Measurements from ENCODE around the gene GARNL3.

Gene GARNL3

GRCh38 chr9:127237801-127238200 lies 26.8 kb upstream of the GARNL3 start:
- no peak for DNase-seq (ENCODE audit: low read depth in 2 of 2)

DNA sequence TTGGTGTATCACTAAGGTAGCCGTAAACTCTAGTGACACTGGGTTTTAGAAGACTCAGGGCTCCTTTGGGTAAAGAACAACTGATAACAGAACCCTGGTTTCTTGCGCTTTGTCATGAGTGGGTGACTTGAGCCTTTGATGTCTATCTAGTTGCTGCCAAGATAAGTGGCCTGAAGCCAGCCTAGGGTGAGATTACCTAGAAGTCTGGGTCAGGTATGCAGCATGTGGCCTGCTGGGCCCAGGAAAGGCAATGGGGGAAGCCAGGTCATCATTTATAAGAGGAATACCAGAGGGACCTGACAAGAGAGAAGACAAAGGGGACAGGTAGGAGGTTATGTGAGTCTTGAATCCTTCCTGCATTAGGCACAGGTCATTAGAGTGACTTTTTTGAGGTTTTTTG lies 23.2 kb upstream of the GARNL3 start:
- DNase-seq (ENCODE audit: low read depth in 2 of 2), result no peak

DNA sequence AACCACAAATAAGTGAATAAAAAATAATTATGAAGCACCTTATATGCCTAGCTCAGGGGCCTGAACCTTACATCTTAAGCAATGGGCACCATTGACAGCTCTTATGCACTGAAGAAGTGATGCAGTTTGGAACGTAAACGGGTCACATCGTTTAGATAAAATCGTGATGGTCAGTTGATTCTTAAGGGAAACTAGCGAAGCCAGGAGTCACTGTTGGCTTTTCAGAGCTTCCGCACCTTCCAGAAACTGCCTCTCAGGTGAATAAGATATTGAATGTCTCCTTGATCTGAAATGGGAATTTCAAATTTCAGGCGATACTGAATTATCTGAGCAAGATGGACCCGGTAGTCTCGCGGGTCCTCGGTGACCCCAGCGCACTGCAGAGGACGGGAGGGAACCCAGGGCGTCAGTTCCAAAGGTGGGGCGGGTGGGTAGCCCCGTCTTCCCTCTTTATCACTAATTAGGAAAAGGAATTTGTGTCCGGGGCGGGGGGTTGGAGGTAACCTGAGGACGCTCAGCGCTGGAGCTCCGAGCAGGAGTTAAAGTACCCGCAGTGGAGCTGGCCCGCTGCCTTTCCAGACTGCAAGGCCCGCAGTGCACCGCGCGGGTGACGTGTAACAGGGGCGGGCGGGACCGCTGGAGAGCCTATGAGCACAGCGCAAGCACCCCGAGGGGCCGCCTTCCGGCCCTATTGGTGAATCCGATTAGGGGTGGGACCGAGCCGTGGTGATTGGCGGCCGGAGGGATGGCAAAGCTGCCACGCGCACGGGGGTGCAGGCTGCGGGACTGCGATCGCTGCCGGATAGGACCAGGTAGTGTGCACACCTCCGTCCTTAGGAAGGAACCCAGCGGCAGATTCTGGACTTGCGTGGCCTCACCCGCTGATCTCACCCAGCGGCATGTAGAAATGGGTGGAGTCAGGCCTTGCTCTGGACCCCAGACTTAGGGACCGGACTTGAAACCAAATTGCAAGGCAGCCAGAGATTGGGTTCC lies 19.7 kb upstream of the GARNL3 start:
- peak; percentile 93 to 95 for DNase-seq (ENCODE audit: low read depth in 2 of 2)

DNA sequence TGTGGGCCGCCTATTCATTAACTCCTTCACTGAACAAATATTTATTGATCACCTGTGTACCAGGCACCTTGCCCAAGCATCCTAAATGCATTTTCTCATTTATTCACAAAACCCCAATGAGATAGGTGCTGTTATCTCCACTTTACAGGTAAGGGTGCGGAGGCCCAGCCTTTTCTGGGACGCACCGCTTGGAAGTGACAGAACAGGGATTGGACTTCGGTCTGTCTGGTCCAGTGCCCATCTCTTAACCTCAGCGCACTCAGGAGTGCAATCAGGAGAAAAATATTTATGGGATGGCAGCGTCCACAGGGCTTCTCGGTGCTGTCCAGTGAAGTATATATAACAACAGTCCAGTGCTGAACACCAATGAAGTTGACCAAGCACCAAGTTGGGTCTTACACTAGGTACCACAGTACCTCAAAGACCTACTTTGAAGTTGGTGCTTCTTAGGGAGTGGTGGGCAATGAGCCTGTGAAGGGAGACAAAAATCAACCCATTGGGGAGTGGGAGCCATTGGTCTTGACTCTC lies 18.9 kb upstream of the GARNL3 start:
- no peak for DNase-seq (ENCODE audit: low read depth in 2 of 2)

DNA sequence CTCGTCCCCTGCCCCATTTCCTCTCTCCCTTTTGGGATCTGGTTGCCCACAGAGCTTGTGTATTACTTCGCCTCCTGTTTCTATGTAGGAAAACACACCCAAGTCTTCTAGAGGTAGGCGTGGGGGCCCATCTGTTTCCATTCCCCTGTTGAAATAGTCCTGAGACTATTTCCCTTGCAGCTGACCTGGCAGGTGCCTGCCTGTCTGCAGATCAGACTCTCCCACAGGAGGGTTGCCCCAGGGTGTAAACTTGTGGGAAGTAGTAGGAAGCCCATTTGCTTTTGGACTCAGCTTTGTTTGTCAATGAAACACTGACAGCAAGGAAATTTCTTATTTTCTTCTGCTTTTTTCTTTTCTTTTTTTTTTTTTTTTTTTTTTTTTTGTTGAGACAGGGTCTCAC lies 16.3 kb upstream of the GARNL3 start:
- no peak for DNase-seq (ENCODE audit: low read depth in 2 of 2)

DNA sequence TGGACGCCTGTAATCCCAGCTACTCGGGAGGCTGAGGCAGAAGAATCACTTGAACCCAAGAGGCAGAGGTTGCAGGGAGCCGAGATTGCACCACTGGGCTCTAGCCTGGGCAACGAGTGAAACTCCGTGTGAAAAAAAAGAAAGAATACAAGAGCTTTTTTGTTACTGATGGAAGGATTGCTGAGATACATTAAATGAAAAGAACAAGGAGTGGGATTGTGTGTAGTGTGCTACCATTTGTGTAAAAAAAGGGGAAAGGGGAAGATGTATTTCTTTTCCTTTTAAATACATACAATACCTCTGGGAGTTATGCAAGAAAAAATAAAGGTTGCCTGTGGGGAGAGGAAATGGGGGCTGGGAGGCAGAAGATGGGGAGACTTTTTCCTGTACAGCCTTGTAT lies 14.7 kb upstream of the GARNL3 start:
- no peak for DNase-seq (ENCODE audit: low read depth in 2 of 2)

GRCh38 chr9:127250896-127251391 lies 13.6 kb upstream of the GARNL3 start:
- no peak for DNase-seq (ENCODE audit: low read depth in 2 of 2)

- DNase-seq (ENCODE audit: low read depth in 2 of 2), result no peak
Observed at GRCh38 chr9:127252410-127253318, 11.9 kb upstream of the GARNL3 start.

DNA sequence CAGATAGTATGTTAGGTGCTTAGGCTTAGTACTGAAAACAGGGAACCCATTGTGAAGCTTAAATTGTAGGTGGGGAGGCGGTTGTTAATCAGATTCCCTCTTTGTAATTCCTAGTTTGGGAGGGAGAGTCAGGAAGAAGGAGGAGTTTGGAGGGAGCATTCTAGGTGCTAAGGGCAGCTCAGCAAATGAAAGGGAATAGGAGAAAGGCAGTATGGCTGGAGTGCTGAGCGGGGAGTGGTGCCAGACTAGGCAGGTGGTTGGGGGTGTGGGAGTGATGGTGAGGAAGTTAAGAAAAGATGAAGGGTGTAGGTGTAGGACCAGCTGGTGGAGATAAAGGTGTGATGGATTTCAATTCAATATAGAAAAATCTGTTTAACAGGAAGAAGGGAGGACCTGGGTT lies 11.1 kb upstream of the GARNL3 start:
- DNase-seq (ENCODE audit: low read depth in 2 of 2), result no peak

DNA sequence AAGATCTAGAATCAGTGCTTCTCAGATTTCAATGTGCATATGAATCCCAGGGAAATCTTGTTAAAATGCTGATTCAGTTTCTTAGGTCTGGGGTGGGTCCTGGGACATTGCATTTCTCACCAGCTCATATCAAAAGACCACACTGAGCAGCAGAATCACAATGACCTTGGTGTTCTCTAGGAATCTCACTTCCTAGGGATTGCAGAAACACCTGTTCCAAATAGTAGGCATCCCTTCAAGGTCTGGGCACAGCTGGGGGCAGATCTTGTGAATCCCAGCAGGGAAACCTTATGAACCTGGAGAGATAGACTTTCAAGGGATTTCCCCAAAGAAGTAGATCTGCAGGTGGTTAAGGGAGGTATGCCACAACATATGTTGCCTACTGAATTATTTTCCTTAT lies 8.9 kb upstream of the GARNL3 start:
- no peak for DNase-seq (ENCODE audit: low read depth in 2 of 2)

DNA sequence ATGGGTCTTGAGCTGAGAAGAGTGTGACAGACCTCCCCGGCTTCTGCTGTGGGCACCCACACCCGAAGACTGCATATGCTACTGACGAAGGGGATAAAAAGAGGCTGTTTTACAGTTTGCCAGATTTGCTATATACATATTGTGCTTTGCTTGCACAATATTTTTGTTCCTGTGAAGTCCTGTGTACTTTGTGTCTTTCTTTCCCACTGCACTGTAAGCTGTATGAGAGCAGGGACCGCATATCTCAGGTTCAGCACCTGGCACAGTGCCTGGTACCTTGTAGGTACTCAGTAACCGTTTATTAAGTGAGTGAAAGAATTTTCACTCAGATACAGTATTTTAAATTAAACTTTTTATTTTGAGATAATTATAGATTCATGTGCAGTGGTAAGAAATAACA lies 8.2 kb upstream of the GARNL3 start:
- DNase-seq (ENCODE audit: low read depth in 2 of 2), result no peak

DNA sequence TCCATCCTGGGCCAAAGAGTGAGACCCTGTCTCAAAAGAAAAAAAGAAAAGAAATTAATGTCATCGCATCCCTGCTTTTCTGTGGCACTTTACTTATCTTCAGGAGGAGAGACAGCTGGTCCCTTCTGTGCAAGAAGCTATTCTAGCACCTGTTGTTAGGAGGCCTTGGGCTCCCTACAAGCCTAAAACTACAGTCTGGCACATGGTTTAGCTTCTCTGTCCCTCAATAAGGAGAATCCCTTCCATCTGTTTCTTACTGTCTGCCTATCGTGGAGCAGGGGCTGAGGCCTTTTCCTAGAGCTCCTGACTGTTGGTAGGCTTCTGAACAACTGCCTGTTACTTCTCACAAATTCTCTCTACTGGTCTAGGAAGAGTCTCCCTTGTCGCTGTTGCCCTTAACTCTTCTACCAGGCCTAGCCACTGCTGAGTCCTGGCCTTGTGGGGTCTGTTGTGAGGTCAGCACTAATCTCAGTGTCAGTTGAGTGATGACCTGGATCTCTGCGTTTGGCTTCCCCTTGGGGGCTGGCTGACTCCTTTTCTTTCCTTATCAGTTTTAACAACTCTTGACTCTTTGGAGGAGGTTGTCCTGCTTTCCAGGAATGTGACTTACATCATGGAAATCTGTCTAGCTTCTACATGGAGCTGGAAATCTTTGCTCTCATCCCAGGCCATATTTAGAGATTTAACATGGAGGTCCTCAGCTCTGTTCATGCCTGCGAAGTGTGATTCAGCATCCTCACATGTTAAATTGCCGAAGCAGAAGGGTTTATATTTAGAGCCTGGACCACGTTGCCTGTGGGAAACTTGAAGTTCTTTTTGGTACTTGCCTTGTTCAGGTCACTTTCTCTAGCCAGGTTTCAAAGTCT lies 5.7 kb upstream of the GARNL3 start:
- no peak for DNase-seq (ENCODE audit: low read depth in 2 of 2)

DNA sequence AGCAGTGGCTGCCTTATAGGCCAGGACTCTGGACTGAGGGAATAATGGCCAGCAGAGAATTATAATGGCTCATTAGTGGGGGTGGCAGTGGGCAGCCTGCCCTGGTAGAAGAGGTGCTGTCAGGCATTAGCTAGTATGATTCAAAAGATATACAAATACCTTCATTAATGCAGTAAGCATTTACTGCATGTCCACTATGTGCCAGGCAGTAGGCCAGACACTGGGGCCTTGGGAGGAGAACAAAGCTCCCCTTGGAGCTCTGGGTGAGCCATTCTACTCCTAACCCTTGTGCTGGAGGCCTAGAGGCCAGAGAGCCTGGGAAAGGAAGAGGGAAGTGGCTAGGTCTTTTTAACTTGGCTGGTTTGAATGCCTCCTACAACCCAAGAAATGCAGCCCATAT lies 2.0 kb upstream of the GARNL3 start:
- DNase-seq (ENCODE audit: low read depth in 2 of 2), result no peak

GRCh38 chr9:127263237-127263636 lies 1.3 kb upstream of the GARNL3 start:
- DNase-seq (ENCODE audit: low read depth in 2 of 2), result no peak

- no peak for DNase-seq (ENCODE audit: low read depth in 2 of 2)
Observed at GRCh38 chr9:127263664-127264063, 910 bp upstream of the GARNL3 start.

GRCh38 chr9:127267793-127268525 lies 3.4 kb downstream of the GARNL3 start:
- DNase-seq (ENCODE audit: low read depth in 2 of 2), result no peak

- DNase-seq (ENCODE audit: low read depth in 2 of 2), result no peak
Observed at GRCh38 chr9:127269449-127269848, 4.9 kb downstream of the GARNL3 start.

DNA sequence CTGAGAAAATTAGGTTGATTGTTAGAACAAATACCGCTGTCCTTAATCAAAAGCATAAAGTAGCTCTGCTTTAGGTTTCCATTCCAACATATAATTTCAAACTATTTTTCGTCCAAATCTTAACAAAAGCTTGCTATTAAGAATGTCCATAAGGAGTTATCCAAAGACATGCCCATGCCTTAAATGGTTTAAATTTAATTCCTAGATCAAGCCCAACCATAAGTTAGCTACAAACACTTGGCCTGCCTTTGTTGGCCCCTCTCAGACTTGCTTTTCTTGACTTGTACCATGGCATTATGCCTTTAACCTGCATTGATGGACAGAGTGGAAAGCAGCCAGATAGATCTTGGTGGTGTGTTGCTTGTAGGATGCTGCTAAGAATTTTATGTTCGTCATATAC lies 8.8 kb downstream of the GARNL3 start:
- no peak for DNase-seq (ENCODE audit: low read depth in 2 of 2)

GRCh38 chr9:127277099-127277498 lies 12.5 kb downstream of the GARNL3 start:
- no peak for DNase-seq (ENCODE audit: low read depth in 2 of 2)

DNA sequence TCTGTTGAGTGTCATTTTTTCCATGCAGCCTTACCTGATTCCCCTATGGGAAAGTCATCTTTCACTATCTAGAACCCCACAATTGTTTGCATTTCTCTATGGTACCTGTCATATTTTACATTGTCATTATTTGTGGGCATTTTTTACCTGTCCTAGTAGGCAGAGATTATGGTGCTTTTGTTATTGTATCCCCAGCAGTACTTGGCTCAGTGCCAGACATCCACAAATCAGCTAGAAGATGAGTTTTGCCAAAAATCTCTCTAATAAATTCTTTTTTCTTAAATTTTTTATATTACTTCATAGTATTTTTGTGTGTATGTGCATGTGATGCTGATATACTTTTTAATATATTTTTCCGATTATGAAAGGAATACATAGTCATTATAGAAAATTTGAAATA lies 13.2 kb downstream of the GARNL3 start:
- DNase-seq (ENCODE audit: low read depth in 2 of 2), result no peak

DNA sequence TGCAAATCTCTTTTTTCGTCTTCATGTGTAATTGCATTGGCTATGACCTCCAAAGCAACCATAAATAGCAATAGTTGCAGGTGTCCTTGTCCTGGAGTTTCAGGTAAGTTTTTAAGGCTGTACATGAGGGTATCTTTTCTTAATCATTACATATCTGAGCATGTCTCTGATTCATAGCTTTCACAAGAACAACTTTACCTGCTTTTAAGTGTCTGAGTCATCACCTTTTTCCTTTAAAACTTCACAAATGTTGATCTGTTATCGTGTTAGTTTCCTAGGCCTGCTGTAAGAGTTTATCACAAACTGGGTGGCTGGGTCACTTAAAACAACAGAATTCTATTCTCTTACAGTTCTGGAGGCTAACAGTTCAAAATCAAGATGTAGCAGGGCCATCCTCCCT lies 13.8 kb downstream of the GARNL3 start:
- DNase-seq (ENCODE audit: low read depth in 2 of 2), result no peak
